Vagina (tissue), 2 donors: ENCODE data around the gene PLEKHA3.

Experiments used
- CTCF ChIP-seq, 3 experiments: fragments of 450-650 bp in 2 of 3; fragments of 200-600 bp in 1 of 3; sonication (generic) in 1 of 3; IDR thresholded peaks; one replicate each; pipeline ENCODE4 v1.5.1; 2017 to 2019; ENCODE audit warnings: antibody characterized with exemption in 3 of 3, mild to moderate bottlenecking in 2 of 3, moderate library complexity in 2 of 3
- POLR2A ChIP-seq, 2 donors: fragments of 450-650 bp; IDR thresholded peaks; one replicate each; pipeline ENCODE4 v1.6.1; 2017; ENCODE audit warnings: antibody characterized with exemption in 2 of 2, mild to moderate bottlenecking in 2 of 2, moderate library complexity in 2 of 2
- POLR2AphosphoS5 ChIP-seq, 2 donors: sonication (generic); formaldehyde crosslinking; IDR thresholded peaks; one replicate each; pipeline ENCODE4 v1.9.0; 2017; ENCODE audit warnings: antibody characterized with exemption in 2 of 2, mild to moderate bottlenecking in 2 of 2, low read depth in 1 of 2; ENCODE audit not compliant: insufficient read depth in 1 of 2

- no peak for TF ChIP-seq POLR2A (IDR thresholded peaks at IDR 0.05)
- no peak for TF ChIP-seq CTCF (IDR thresholded peaks at IDR 0.05)
- TF ChIP-seq POLR2AphosphoS5 (IDR thresholded peaks at IDR 0.05; ENCODE audit: insufficient read depth in 1 of 2, low read depth in 1 of 2): no peak
These were observed 48.4 kb downstream of the PLEKHA3 start for GRCh38 chr2:178528647-178529046.
